Central memory CD8-positive, alpha-beta T cell (primary cell): ENCODE measurements around the gene OR7A10.
"Not testable (repeated sequence)": the region's sequence is repeated elsewhere in the genome, so short reads cannot be mapped to it uniquely, and the experiment has no call there.

Experiments
- ATAC-seq: fragments of 150-1000 bp; cut with Tn5 transposase; replicated peaks from 2 replicates; pipeline ENCODE4 v1.10.0; 2022; ENCODE audit warnings: mild to moderate bottlenecking, moderate FRiP score, moderate number of reproducible peaks; ENCODE audit not compliant: poor library complexity, severe bottlenecking; ENCODE audit errors: extremely low read depth
- DNase-seq, 2 donors: peaks; one replicate each; pipeline ENCODE4 v3.0.0; 2021; ENCODE audit warnings: low spot score in 2 of 2
- H3K27ac Mint-ChIP-seq: one replicate; pipeline ENCODE4 v1.8.0; 2022; ENCODE audit warnings: low read depth, mild to moderate bottlenecking, moderate library complexity, mixed read lengths
- H3K27me3 Mint-ChIP-seq: one replicate; pipeline ENCODE4 v1.8.0; 2022; ENCODE audit warnings: mixed read lengths
- H3K36me3 Mint-ChIP-seq: one replicate; pipeline ENCODE4 v1.8.0; 2022; ENCODE audit warnings: mild to moderate bottlenecking, moderate library complexity, mixed read lengths; ENCODE audit not compliant: insufficient read depth
- H3K4me1 Mint-ChIP-seq: one replicate; pipeline ENCODE4 v1.8.0; 2022; ENCODE audit warnings: mixed read lengths
- H3K4me3 Mint-ChIP-seq: one replicate; pipeline ENCODE4 v1.8.0; 2022; ENCODE audit warnings: mild to moderate bottlenecking, moderate library complexity, mixed read lengths
- H3K9me3 Mint-ChIP-seq: one replicate; pipeline ENCODE4 v1.8.0; 2022; ENCODE audit warnings: mixed read lengths

Gene OR7A10

GRCh38 chr19:14826006-14826405 lies 22.7 kb downstream of the OR7A10 start:
- H3K27ac Mint-ChIP-seq: no peak overlapping the region
- H3K36me3 Mint-ChIP-seq: no peaks in the 10 kb centered on the region
- ATAC-seq (no peak), DNase-seq (no peak)
- H3K4me1 Mint-ChIP-seq: no peaks in the 10 kb centered on the region
- H3K4me3 Mint-ChIP-seq: no peak overlapping the region
- peaks cover 93% of the 10 kb centered on the region for H3K27me3 Mint-ChIP-seq
- H3K9me3 Mint-ChIP-seq: no peaks in the 10 kb centered on the region

GRCh38 chr19:14821937-14822336 lies 26.8 kb downstream of the OR7A10 start:
- ATAC-seq: no peak
- Mint-ChIP-seq H3K4me3 (no peak overlapping the region), H3K4me1 (no peaks in the 10 kb centered on the region), H3K9me3 (no peaks in the 10 kb centered on the region), H3K36me3 (no peaks in the 10 kb centered on the region), H3K27me3 (peaks cover 68% of the 10 kb centered on the region), H3K27ac (no peak overlapping the region)
- DNase-seq: no peak

GRCh38 chr19:14818588-14818987 lies 30.1 kb downstream of the OR7A10 start:
- H3K4me1 Mint-ChIP-seq: no peaks in the 10 kb centered on the region
- DNase-seq (no peak), ATAC-seq (no peak)
- no peaks in the 10 kb centered on the region for H3K9me3 Mint-ChIP-seq
- H3K36me3 Mint-ChIP-seq: no peaks in the 10 kb centered on the region
- H3K27ac Mint-ChIP-seq: no peak overlapping the region
- H3K27me3 Mint-ChIP-seq: peaks cover 34% of the 10 kb centered on the region
- no peak overlapping the region for H3K4me3 Mint-ChIP-seq

- Mint-ChIP-seq H3K9me3 (no peaks in the 10 kb centered on the region), H3K36me3 (no peaks in the 10 kb centered on the region), H3K4me3 (no peak overlapping the region), H3K27ac (no peak overlapping the region), H3K27me3 (peaks cover 19% of the 10 kb centered on the region), H3K4me1 (no peaks in the 10 kb centered on the region)
- ATAC-seq (no peak), DNase-seq (no peak)
Observed at GRCh38 chr19:14817052-14817451, 31.7 kb downstream of the OR7A10 start.

- no peak for ATAC-seq
- Mint-ChIP-seq H3K4me3 (no peak overlapping the region), H3K9me3 (no peaks in the 10 kb centered on the region), H3K4me1 (no peaks in the 10 kb centered on the region), H3K27me3 (peaks cover 6% of the 10 kb centered on the region), H3K36me3 (no peaks in the 10 kb centered on the region), H3K27ac (no peak overlapping the region)
- DNase-seq: no peak
Observed at GRCh38 chr19:14814982-14815652, 33.6 kb downstream of the OR7A10 start.

- peaks cover 15% of the 10 kb centered on the region for H3K27me3 Mint-ChIP-seq
- no peak for ATAC-seq
- H3K36me3 Mint-ChIP-seq: no peaks in the 10 kb centered on the region
- H3K4me1 Mint-ChIP-seq: no peaks in the 10 kb centered on the region
- peak overlapping the region; percentile 0 for H3K27ac Mint-ChIP-seq
- no peaks in the 10 kb centered on the region for H3K9me3 Mint-ChIP-seq
- no peak for DNase-seq
- H3K4me3 Mint-ChIP-seq: no peak overlapping the region
Observed at GRCh38 chr19:14809272-14810057, 39.3 kb downstream of the OR7A10 start.

GRCh38 chr19:14804765-14805164 lies 44.0 kb downstream of the OR7A10 start:
- DNase-seq (no peak), ATAC-seq (no peak)
- H3K36me3 Mint-ChIP-seq: peaks cover 2% of the 10 kb centered on the region
- H3K27ac Mint-ChIP-seq: no peak overlapping the region
- no peaks in the 10 kb centered on the region for H3K4me1 Mint-ChIP-seq
- no peak overlapping the region for H3K4me3 Mint-ChIP-seq
- peaks cover 41% of the 10 kb centered on the region for H3K27me3 Mint-ChIP-seq
- no peaks in the 10 kb centered on the region for H3K9me3 Mint-ChIP-seq

GRCh38 chr19:14798760-14799159 lies 50.0 kb downstream of the OR7A10 start:
- H3K27ac Mint-ChIP-seq: no peak overlapping the region

GRCh38 chr19:14796021-14796420 lies 52.7 kb downstream of the OR7A10 start:
- H3K27me3 Mint-ChIP-seq: peaks cover 62% of the 10 kb centered on the region
- H3K36me3 Mint-ChIP-seq: peaks cover 3% of the 10 kb centered on the region
- ATAC-seq (no peak), DNase-seq (no peak)
- H3K9me3 Mint-ChIP-seq: no peaks in the 10 kb centered on the region
- no peak overlapping the region for H3K27ac Mint-ChIP-seq
- H3K4me3 Mint-ChIP-seq: no peak overlapping the region
- no peaks in the 10 kb centered on the region for H3K4me1 Mint-ChIP-seq

More at GRCh38 chr19:14798760-14799159, 50.0 kb downstream of the OR7A10 start:
- Mint-ChIP-seq H3K4me1 (no peaks in the 10 kb centered on the region), H3K9me3 (no peaks in the 10 kb centered on the region), H3K27me3 (peaks cover 63% of the 10 kb centered on the region), H3K36me3 (peaks cover 4% of the 10 kb centered on the region), H3K4me3 (no peak overlapping the region)
- no peak for DNase-seq
- no peak for ATAC-seq

- Mint-ChIP-seq H3K36me3 (peaks cover 2% of the 10 kb centered on the region), H3K9me3 (no peaks in the 10 kb centered on the region), H3K27me3 (peaks cover 59% of the 10 kb centered on the region), H3K4me3 (no peak overlapping the region), H3K27ac (no peak overlapping the region), H3K4me1 (no peaks in the 10 kb centered on the region)
- DNase-seq (no peak), ATAC-seq (no peak)
Observed at GRCh38 chr19:14795078-14795721, 53.5 kb downstream of the OR7A10 start.

- H3K27me3 Mint-ChIP-seq: peaks cover 35% of the 10 kb centered on the region
- H3K4me1 Mint-ChIP-seq, H3K36me3 Mint-ChIP-seq, DNase-seq, H3K9me3 Mint-ChIP-seq, H3K27ac Mint-ChIP-seq, ATAC-seq, H3K4me3 Mint-ChIP-seq: not testable (repeated sequence)
Observed at GRCh38 chr19:14792250-14792649, 56.5 kb downstream of the OR7A10 start.
